GM18519 (cell line): ENCODE measurements around the gene NLRP6.
"Not testable (repeated sequence)": the region's sequence is repeated elsewhere in the genome, so short reads cannot be mapped to it uniquely, and the experiment has no call there.

Experiments
- ATAC-seq: cut with Tn5 transposase; IDR thresholded peaks from one replicate; pipeline ENCODE4 v1.9.1; 2021; ENCODE audit warnings: mild to moderate bottlenecking, moderate library complexity; ENCODE audit not compliant: unreplicated experiment, low FRiP score

NLRP6 gene

GRCh38 chr11:333616-334263 is 55.5 kb downstream of the NLRP6 start:
- not testable (repeated sequence) for ATAC-seq

- ATAC-seq, result no peak
These were observed 56.2 kb downstream of the NLRP6 start for GRCh38 chr11:334264-334994.
